ENCODE measurements around the gene SRM.

- TF ChIP-seq CTCF (IDR thresholded peaks at IDR 0.05; ENCODE audit: borderline replicate concordance, extremely low read depth, low read length, poor library complexity, severe bottlenecking) (no peak), EZH2 (IDR thresholded peaks at IDR 0.05; ENCODE audit: borderline replicate concordance, low read depth, low read length, severe bottlenecking) (no peak)
These were observed 32.5 kb downstream of the SRM start for GRCh38 chr1:11027316-11027715.
